HG02885 (cell line): ENCODE results near the gene DDX39B.
A peak's percentile ranks its signal among the peaks of the same experiment; 100 is the strongest.

ENCODE experiments used
- ATAC-seq: cut with Tn5 transposase; IDR thresholded peaks from one replicate; pipeline ENCODE4 v1.9.1; 2021; ENCODE audit warnings: mild to moderate bottlenecking; ENCODE audit not compliant: unreplicated experiment, poor library complexity

DDX39B gene

GRCh38 chr6:31575952-31576685 is 34.3 kb upstream of the DDX39B start:
- ATAC-seq = no peak

GRCh38 chr6:31575335-31575901 is 33.6 kb upstream of the DDX39B start, which contains the start of gene TNF:
Gene TNF, plus strand, starts transcription at chr6:31575565. Its CDS starts 177 bp downstream, at chr6:31575742.
- no peak for ATAC-seq

GRCh38 chr6:31574106-31575061 is 32.6 kb upstream of the DDX39B start:
- ATAC-seq = no peak

GRCh38 chr6:31573239-31574105 is 31.7 kb upstream of the DDX39B start:
- no peak for ATAC-seq

GRCh38 chr6:31572041-31572911 is 30.5 kb upstream of the DDX39B start, which contains the start of gene LTA:
Gene LTA, plus strand, starts transcription at chr6:31572289. Its CDS starts 454 bp downstream, at chr6:31572743.
- ATAC-seq = peak; percentile 39

- no peak for ATAC-seq
These were observed 28.2 kb upstream of the DDX39B start for GRCh38 chr6:31569861-31570536.

GRCh38 chr6:31568537-31568961 is 26.7 kb upstream of the DDX39B start:
- peak; percentile 65 for ATAC-seq

GRCh38 chr6:31567531-31568370 is 25.9 kb upstream of the DDX39B start:
- no peak for ATAC-seq

GRCh38 chr6:31560697-31561058 is 18.9 kb upstream of the DDX39B start:
- no peak for ATAC-seq

- peak; percentile 70 for ATAC-seq
These were observed 18.3 kb upstream of the DDX39B start for GRCh38 chr6:31559958-31560696.

GRCh38 chr6:31559606-31559957 is 17.8 kb upstream of the DDX39B start:
- no peak for ATAC-seq

- no peak for ATAC-seq
These were observed 17.1 kb upstream of the DDX39B start for GRCh38 chr6:31558631-31559500.

- no peak for ATAC-seq
These were observed 16.5 kb upstream of the DDX39B start for GRCh38 chr6:31558318-31558625.

- no peak for ATAC-seq
These were observed 15.9 kb upstream of the DDX39B start for GRCh38 chr6:31557443-31558317.

- no peak for ATAC-seq
These were observed 14.5 kb upstream of the DDX39B start for GRCh38 chr6:31556307-31556706.
